HL-60 (cell line): ENCODE measurements around the gene HTR4.

ENCODE experiments used
- POLR2AphosphoS5 ChIP-seq: IDR thresholded peaks from 2 replicates; pipeline ENCODE4 v1.6.1; 2012; ENCODE audit warnings: low read depth
- TF ChIP-seq, protein P1 (sequence below): IDR thresholded peaks from 2 replicates; pipeline ENCODE4 v1.6.1; 2012; ENCODE audit warnings: low read depth; ENCODE audit not compliant: insufficient replicate concordance
- TF ChIP-seq, protein P2 (sequence below): IDR thresholded peaks from one replicate; pipeline ENCODE4 v1.5.1; 2011; ENCODE audit warnings: low read length, control low read depth, inconsistent platforms; ENCODE audit not compliant: insufficient read depth

DNA sequence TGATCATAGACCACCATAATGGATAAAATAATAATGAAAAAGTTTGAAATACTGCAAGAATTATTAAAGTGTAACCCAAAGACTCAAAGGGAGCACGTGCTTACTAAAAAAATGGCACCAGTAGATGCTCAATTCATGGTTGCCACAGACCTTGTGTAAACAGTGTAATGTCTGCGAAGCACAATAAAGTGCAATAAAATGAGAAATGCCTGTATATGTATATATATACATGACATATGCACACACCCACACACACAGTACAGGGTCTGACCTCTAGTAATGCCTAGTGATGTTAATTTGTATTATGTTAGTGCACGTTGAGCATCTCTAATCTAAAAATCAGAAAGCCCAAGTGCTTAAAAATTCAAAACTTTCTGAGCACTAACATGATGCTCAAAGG is 218.3 kb downstream of the HTR4 start:
- TF ChIP-seq, protein P1, sequence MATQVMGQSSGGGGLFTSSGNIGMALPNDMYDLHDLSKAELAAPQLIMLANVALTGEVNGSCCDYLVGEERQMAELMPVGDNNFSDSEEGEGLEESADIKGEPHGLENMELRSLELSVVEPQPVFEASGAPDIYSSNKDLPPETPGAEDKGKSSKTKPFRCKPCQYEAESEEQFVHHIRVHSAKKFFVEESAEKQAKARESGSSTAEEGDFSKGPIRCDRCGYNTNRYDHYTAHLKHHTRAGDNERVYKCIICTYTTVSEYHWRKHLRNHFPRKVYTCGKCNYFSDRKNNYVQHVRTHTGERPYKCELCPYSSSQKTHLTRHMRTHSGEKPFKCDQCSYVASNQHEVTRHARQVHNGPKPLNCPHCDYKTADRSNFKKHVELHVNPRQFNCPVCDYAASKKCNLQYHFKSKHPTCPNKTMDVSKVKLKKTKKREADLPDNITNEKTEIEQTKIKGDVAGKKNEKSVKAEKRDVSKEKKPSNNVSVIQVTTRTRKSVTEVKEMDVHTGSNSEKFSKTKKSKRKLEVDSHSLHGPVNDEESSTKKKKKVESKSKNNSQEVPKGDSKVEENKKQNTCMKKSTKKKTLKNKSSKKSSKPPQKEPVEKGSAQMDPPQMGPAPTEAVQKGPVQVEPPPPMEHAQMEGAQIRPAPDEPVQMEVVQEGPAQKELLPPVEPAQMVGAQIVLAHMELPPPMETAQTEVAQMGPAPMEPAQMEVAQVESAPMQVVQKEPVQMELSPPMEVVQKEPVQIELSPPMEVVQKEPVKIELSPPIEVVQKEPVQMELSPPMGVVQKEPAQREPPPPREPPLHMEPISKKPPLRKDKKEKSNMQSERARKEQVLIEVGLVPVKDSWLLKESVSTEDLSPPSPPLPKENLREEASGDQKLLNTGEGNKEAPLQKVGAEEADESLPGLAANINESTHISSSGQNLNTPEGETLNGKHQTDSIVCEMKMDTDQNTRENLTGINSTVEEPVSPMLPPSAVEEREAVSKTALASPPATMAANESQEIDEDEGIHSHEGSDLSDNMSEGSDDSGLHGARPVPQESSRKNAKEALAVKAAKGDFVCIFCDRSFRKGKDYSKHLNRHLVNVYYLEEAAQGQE, result no peak
- TF ChIP-seq, protein P2, sequence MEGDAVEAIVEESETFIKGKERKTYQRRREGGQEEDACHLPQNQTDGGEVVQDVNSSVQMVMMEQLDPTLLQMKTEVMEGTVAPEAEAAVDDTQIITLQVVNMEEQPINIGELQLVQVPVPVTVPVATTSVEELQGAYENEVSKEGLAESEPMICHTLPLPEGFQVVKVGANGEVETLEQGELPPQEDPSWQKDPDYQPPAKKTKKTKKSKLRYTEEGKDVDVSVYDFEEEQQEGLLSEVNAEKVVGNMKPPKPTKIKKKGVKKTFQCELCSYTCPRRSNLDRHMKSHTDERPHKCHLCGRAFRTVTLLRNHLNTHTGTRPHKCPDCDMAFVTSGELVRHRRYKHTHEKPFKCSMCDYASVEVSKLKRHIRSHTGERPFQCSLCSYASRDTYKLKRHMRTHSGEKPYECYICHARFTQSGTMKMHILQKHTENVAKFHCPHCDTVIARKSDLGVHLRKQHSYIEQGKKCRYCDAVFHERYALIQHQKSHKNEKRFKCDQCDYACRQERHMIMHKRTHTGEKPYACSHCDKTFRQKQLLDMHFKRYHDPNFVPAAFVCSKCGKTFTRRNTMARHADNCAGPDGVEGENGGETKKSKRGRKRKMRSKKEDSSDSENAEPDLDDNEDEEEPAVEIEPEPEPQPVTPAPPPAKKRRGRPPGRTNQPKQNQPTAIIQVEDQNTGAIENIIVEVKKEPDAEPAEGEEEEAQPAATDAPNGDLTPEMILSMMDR, result no peak
- no peak for TF ChIP-seq POLR2AphosphoS5
